GM19193 (cell line): ENCODE results near the gene ADCY7.

Experiments
- POLR2A ChIP-seq: IDR thresholded peaks from 4 replicates; pipeline ENCODE4 v1.6.1; 2011; ENCODE audit not compliant: insufficient read depth, insufficient read length; ENCODE audit errors: extremely low read depth

ADCY7 gene

GRCh38 chr16:50316102-50316847 lies 49.9 kb downstream of the ADCY7 start:
- TF ChIP-seq POLR2A, result no peak

- TF ChIP-seq POLR2A, result no peak
Measured at GRCh38 chr16:50316848-50317630, 50.7 kb downstream of the ADCY7 start.

GRCh38 chr16:50318796-50319578 lies 52.6 kb downstream of the ADCY7 start:
- TF ChIP-seq POLR2A, result no peak

- no peak for TF ChIP-seq POLR2A
Measured at GRCh38 chr16:50320310-50320709, 54.0 kb downstream of the ADCY7 start.

- no peak for TF ChIP-seq POLR2A
Measured at GRCh38 chr16:50322333-50322732, 56.0 kb downstream of the ADCY7 start.

GRCh38 chr16:50323335-50324011 lies 57.1 kb downstream of the ADCY7 start:
- TF ChIP-seq POLR2A, result no peak

GRCh38 chr16:50324345-50324744 lies 58.0 kb downstream of the ADCY7 start:
- TF ChIP-seq POLR2A, result no peak

- no peak for TF ChIP-seq POLR2A
Measured at GRCh38 chr16:50326264-50326663, 59.9 kb downstream of the ADCY7 start.

- no peak for TF ChIP-seq POLR2A
Measured at GRCh38 chr16:50326835-50327465, 60.6 kb downstream of the ADCY7 start.

- TF ChIP-seq POLR2A, result no peak
Measured at GRCh38 chr16:50329446-50330189, 63.3 kb downstream of the ADCY7 start.

- no peak for TF ChIP-seq POLR2A
Measured at GRCh38 chr16:50331570-50331969, 65.2 kb downstream of the ADCY7 start.

- TF ChIP-seq POLR2A, result no peak
Measured at GRCh38 chr16:50332599-50332998, 66.2 kb downstream of the ADCY7 start.

GRCh38 chr16:50334106-50334975 lies 68.0 kb downstream of the ADCY7 start:
- no peak for TF ChIP-seq POLR2A

GRCh38 chr16:50335196-50335958 lies 69.0 kb downstream of the ADCY7 start:
- TF ChIP-seq POLR2A, result no peak
